Measurements from ENCODE around the gene VAT1L.
"Not testable (repeated sequence)": the region's sequence is repeated elsewhere in the genome, so short reads cannot be mapped to it uniquely, and the experiment has no call there.

The VAT1L gene

DNA sequence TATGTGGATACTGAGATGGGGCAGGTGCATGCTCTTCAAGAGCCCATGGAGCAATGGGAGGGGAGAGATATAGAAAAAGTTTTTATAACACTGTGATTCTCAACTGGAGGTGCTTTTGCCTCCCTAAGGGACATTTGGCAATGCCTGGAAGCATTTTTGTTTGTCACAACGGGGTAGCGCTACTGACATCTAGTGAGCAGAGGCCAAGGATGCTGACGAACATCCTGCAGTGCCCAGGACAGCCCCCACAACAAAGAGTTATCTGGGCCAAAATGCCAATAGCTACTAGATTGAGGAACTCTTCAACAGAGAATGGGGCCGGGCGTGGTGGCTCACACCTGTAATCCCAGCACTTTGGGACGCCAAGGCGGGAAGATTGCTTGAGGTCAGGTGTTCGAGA lies 166.8 kb downstream of the VAT1L start:
- DNase-seq (ENCODE audit: low spot score), result no peak

DNA sequence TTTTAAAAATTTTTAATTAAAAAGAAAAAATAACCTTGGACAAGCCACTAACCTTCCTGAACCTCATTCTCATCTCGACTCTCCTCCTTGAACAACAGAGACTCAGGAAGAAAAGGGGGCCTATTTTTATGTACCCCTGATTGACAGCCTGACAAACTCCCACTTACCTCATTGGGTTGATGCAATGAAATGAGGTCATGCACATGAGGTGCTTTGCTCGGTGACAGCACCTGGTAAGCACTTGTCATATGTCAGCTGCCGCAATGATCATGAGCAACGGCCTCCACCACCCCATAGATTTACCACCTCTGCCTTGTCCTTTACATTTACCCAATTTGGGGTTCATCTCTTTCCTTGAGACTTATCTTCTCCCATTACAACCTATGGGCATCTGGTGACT lies 167.9 kb downstream of the VAT1L start:
- DNase-seq (ENCODE audit: low spot score), result no peak

DNA sequence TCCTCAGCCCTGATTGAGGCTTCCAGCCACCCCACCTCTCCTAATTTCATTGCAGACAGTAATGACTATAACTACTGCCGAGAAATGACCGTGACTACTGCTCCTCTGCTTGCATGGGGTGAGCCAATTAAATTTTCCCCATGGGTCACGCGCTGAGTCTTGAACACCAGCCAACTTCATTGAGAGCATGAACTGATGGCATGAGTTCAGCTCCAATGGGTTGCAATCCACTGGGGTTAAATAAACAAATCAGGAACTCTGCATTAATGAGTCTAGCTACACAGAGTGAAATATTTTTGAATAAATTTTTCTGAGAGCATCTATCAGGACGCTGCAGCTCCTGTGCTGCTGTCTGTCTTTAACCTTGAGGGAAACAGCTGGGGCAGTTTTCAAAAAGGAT lies 172.4 kb downstream of the VAT1L start:
- DNase-seq (ENCODE audit: low spot score), result no peak

DNA sequence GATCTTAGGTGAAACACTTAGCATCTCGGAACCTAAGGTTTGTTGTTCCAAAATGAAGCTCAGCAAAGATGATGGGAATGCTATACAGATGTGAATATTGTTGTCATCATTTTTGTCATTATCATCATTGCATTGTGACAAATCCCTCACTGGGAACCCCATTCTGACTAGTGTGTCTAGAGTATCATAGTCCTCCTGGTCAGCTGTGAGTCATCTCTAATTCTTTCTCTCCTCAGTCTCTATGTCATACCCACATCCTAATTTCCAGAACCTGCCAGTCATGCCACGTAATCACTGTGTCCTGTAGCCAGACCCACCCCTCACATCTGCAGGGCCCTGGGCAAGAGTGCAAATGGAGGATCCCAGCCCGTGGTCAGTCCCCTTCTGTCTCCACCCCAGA lies 173.4 kb downstream of the VAT1L start:
- DNase-seq (ENCODE audit: low spot score), result no peak

DNA sequence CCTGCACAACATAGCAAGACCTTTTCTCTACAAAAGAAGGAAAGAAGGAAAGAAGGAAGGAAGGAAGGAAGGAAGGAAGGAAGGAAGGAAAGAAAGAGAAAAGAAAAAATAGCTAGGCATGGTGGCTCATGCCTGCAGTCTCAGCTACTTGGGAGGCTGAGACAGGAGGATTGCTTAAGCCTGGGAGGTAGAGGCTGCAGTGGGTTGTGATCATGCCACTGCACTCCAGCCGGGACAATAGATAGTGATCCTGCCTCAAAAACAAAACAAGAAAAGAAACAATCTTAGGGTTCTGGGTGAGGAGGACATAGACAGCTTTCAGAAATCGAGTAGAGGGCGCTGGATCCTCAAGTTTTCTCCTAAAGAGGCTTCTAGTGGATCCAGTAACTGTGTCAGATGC lies 174.3 kb downstream of the VAT1L start:
- no peak for DNase-seq (ENCODE audit: low spot score)

DNA sequence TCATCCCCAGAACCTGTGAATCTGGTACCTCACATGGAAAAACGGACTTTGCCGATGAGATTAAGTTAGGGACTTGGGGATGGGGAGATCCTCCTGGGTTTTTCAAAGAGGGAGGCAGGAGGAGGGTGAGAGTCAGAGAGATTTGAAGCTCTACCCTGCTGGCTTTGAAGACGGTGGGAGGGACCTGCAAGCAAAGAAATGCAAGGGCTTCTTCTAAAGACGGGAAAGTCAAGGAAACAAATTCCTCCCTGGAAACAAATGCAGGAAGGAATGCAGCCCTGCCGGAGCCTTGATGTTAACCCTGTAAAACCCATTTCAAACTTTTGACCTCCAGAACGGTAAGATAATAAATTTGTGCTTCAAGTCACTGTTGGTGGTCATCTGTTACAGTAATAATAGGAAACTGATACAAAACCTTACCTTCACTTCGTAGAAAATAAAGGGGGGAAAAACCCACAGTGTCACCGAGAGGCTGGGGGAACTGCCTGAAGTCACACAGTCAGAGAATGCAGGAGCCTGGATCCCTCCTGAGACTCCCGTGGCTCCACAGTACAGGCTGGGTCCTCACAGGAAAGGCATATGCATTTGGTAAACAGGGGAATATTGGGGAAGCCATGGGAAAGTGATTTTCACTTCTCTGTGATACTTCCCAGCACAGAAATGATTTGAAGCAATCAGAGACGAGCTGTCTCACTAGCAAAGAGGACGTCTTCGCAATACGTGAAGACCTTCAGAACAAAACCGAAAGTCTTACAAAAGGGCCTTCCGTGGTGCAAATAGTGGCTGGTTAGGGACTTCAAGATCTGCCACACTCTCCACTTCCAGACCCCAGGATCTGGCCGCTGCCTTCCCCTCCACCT lies 175.1 kb downstream of the VAT1L start:
- DNase-seq (ENCODE audit: low spot score), result peak; percentile 4

DNA sequence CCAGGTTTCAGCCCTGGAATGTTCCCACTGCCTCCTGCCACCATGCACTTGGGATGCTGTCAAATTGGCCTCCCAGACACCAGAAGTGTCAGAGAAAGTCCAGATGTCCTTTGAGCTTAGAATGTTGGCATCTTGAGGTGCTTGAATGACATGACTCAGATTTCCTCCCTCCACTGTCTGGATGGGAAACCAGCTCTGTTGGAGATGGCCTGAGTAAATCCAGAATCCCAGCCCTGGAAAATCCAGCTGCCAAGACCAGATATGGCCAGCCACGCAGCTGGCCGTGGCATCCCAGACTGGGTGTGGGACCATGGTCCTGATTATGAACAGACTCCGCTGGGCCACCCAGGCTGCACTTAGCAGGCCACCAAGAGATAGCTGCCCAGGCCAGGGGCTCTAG lies 177.0 kb downstream of the VAT1L start:
- no peak for DNase-seq (ENCODE audit: low spot score)

DNA sequence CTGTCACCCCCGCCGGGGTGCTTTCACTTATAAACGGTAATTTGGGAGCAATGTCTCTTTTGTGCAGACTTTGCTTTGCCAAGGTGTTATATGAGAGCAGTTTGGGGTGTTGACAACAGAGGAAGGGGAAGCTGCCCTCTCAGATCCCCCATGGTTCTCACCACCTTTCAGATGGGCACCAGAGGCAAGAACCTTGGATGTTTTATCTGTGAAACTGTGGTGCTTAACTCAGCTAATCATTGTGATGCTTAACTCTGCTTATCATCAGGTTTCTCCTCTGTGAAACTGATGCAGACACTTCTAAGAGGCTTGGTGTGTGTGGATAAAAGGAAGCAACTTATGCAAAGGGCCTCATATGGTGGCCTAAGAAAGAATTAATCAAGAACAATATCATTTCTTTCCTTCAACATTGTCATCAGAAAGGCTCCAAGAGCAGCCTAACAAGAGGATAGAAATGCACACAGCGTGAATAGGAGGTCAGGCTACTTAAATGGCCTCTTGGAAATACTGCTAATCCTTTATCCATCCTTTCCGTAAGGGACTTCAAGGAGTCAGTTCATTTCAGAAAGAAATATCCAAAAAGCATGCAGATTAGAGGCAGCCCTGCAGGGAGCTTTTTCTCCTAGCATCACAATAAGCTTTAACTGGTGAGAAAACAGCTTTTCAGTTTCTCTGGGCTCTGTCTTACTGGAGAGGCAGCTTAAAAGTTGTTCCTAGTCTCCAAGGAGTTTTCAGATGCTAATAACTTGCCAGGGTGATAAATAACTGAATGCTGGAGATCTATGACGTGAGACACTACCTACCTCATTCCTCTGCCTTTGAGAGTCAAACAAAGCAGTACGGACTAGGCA lies 178.9 kb downstream of the VAT1L start:
- DNase-seq (ENCODE audit: low spot score), result no peak

GRCh38 chr16:77969861-77970260 lies 181.5 kb downstream of the VAT1L start:
- DNase-seq (ENCODE audit: low spot score), result no peak

GRCh38 chr16:77970371-77970770 lies 182.0 kb downstream of the VAT1L start:
- DNase-seq (ENCODE audit: low spot score), result no peak

- peak; percentile 67 for DNase-seq (ENCODE audit: low spot score)
These were observed 183.1 kb downstream of the VAT1L start for GRCh38 chr16:77971306-77972061.

GRCh38 chr16:77972062-77972392 lies 183.7 kb downstream of the VAT1L start:
- no peak for DNase-seq (ENCODE audit: low spot score)

DNA sequence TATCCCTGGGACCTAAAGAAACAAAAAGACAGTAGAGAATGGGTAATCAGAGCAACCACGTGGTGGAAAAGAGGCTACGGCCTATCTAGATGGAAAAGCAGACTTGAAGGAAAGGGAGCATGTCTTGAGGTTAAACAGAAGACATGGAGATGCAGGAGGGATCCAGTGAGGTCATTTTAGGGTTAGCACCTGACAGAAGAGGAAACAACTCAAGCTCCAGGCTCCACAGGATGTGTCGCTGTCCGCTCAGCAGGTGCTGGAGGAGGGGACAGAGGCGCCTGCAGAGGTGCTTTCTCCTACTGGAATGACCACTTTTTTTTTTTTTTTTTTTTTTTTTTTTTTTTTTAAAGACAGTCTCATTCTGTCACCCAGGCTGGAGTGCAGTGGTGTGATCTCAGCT lies 186.5 kb downstream of the VAT1L start:
- DNase-seq (ENCODE audit: low spot score), result no peak

- DNase-seq (ENCODE audit: low spot score), result no peak
These were observed 187.6 kb downstream of the VAT1L start for GRCh38 chr16:77975942-77976341.

- DNase-seq (ENCODE audit: low spot score), result no peak
These were observed 189.0 kb downstream of the VAT1L start for GRCh38 chr16:77977339-77977738.

DNA sequence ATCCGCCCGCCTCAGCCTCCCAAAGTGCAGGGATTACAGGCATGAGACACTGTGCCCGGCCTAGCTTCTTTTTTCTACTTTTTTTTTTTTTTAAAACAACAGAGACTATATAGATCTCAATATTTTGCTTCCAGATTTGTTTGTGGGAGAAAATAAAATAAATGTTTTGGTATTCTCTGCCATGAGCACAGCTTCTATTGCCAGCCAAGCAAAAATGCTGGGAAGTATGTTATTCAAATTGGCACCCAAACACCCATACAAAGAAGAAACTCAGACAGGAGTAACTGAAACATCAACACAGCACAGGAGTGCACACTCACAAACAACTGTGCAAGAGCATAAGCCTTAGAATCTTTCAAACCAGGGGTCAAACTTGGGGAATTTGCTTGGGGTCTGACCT lies 196.7 kb downstream of the VAT1L start:
- no peak for DNase-seq (ENCODE audit: low spot score)

DNA sequence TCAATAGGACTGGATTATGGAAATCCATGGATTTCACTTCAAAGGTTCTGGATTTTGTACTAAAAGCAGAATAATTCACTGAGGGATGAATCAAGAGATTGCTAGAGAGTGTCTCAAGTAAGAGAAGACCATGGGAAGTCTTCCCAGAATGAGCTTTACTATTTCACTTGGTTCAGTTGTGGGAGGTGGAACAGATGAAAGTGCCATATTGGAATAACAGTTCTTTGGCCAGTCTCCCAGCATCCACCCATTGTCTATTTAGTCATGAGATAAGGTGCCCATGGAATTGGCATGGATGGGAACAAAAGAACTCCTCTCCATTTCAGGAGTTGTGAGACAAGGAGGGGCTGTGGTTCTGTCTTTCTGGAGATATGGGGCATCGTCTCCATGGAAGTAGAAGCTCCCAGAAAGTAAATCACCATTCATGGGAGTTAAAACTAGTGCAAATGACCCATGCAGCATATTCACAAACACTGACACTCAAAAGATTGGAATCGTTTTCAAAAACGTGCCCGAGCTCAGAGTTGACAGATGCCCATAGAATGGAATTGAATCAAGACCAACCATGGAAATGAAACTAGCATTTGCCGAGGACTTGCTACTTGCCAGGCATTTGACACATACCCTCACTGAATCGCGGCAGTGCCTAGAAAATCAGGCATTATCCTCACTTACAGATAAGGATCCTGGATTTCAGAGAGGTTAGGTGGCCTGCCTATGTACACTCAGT lies 197.8 kb downstream of the VAT1L start:
- DNase-seq (ENCODE audit: low spot score), result no peak

- no peak for DNase-seq (ENCODE audit: low spot score)
These were observed 199.4 kb downstream of the VAT1L start for GRCh38 chr16:77987810-77988209.

GRCh38 chr16:77989846-77990245 lies 201.5 kb downstream of the VAT1L start:
- no peak for DNase-seq (ENCODE audit: low spot score)

GRCh38 chr16:77991701-77992100 lies 203.3 kb downstream of the VAT1L start:
- no peak for DNase-seq (ENCODE audit: low spot score)

- DNase-seq (ENCODE audit: low spot score), result not testable (repeated sequence)
These were observed 204.0 kb downstream of the VAT1L start for GRCh38 chr16:77992381-77992780.

All from CD4-positive, alpha-beta T cell treated with Interleukin-15 for 4 hours (primary cell).